SJCRH30 (cell line): ENCODE measurements around the gene SMG5. TPM values are rescaled to one million over a fixed set of nuclear protein-coding genes. Genes with fewer than 3 reads are reported as not detected.
"Not testable (repeated sequence)": the region's sequence is repeated elsewhere in the genome, so short reads cannot be mapped to it uniquely, and the experiment has no call there.

Source experiments
- DNase-seq, 2 experiments: peaks; one replicate each; pipeline ENCODE4 v3.0.0-alpha.2; 2015 to 2020
- H3K27ac ChIP-seq: fragments of 250-450 bp; sonication (Bioruptor Pico); 2 replicates; pipeline ENCODE4 v1.5.1; 2020; ENCODE audit warnings: mild to moderate bottlenecking, moderate library complexity
- H3K27me3 ChIP-seq: fragments of 250-450 bp; sonication (Bioruptor Pico); 2 replicates; pipeline ENCODE4 v1.5.1; 2020; ENCODE audit warnings: mild to moderate bottlenecking, moderate library complexity
- H3K36me3 ChIP-seq: fragments of 250-450 bp; sonication (Bioruptor Pico); 2 replicates; pipeline ENCODE4 v1.5.1; 2020; ENCODE audit warnings: mild to moderate bottlenecking, moderate library complexity
- H3K4me1 ChIP-seq: fragments of 250-450 bp; sonication (Bioruptor Pico); 2 replicates; pipeline ENCODE4 v1.5.1; 2020; ENCODE audit warnings: mild to moderate bottlenecking, moderate library complexity
- H3K4me3 ChIP-seq: fragments of 250-450 bp; sonication (Bioruptor Pico); 2 replicates; pipeline ENCODE4 v1.5.1; 2020; ENCODE audit warnings: mild to moderate bottlenecking, moderate library complexity
- H3K9me3 ChIP-seq: fragments of 250-450 bp; sonication (Bioruptor Pico); replicated peaks from 2 replicates; pipeline ENCODE4 v1.5.1; 2020; ENCODE audit warnings: mild to moderate bottlenecking, moderate library complexity
- total RNA-seq: library from RNA; depleted of rRNA; stranded (reverse); fragments of >200 nt; shearing (Covaris generic); gene quantifications from 2 replicates; pipeline ENCODE4 v1.2.3, GENCODE V29; 2014; rRNA removed

SMG5 gene
- total RNA-seq, 1 experiment from 2014 or later: 74.2 TPM

- peaks cover 17% of the 10 kb centered on the region for H3K36me3 ChIP-seq
- H3K4me1 ChIP-seq: no peaks in the 10 kb centered on the region
- no peaks in the 10 kb centered on the region for H3K27me3 ChIP-seq
- no peak for DNase-seq
- no peak overlapping the region for H3K4me3 ChIP-seq
- no peak overlapping the region for H3K27ac ChIP-seq
- no peaks in the 10 kb centered on the region for H3K9me3 ChIP-seq
Measured at GRCh38 chr1:156220226-156220625, 62.4 kb downstream of the SMG5 start.

DNA sequence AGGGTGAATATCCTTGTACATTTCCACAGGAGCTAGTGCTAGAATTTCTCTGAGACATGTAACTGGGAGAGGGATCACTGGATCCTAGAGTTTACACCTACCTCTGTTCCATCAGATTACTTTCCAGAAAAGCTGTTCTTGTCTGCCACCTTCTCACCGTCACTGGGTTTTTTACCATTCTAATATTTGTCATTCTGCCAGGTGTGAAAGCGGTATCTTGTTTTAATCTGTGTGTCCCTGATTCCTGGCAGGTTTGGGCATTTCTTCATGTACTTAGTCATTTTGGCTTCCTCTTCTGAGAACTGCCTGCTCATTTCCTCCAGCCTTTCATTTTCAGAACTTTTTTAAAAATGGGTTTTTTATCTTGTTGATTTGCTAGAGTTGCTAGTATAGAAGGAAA lies 64.8 kb downstream of the SMG5 start:
- peaks cover 6% of the 10 kb centered on the region; the same call in 1 of the 2 replicates for H3K36me3 ChIP-seq
- H3K27ac ChIP-seq: no peak overlapping the region
- H3K4me3 ChIP-seq: no peak overlapping the region
- H3K27me3 ChIP-seq: no peaks in the 10 kb centered on the region
- no peak for DNase-seq
- H3K4me1 ChIP-seq: no peaks in the 10 kb centered on the region
- H3K9me3 ChIP-seq: no peaks in the 10 kb centered on the region

DNA sequence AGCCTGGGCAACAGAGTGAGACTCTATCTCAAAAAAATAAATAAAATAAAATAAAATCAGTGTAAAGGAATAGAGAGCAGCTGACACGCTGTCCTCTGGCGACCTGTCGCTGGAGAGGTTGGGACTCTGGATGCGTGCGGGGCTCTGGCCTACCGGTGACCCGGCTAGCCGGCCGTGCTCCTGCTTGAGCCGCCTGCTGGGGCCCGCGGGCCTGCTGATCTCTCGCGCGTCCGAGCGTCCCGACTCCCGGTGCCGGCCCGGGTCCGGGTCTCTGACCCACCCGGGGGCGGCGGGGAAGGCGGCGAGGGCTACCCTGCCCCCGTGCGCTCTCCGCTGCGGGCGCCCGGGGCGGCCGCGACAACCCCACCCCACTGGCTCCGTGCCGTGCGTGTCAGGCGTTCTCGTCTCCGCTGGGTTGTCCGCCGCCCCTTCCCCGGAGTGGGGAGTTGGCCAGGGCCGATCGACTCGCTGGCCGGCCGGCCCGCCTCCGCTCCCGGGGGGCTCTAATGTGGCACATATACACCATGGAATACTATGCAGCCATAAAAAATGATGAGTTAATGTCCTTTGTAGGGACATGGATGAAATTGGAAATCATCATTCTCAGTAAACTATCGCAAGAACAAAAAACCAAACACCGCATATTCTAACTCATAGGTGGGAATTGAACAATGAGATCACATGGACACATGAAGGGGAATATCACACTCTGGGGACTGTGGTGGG lies 66.1 kb downstream of the SMG5 start:
- H3K27me3 ChIP-seq, H3K27ac ChIP-seq: not testable (repeated sequence)

GRCh38 chr1:156214024-156214748 lies 68.4 kb downstream of the SMG5 start:
- no peaks in the 10 kb centered on the region for H3K27me3 ChIP-seq
- 0 out of 2 replicates have a peak, but pooled peaks cover 5% of the 10 kb centered on the region for H3K4me1 ChIP-seq
- H3K9me3 ChIP-seq: no peaks in the 10 kb centered on the region
- H3K27ac ChIP-seq: no peak overlapping the region
- no peak for DNase-seq
- peak overlapping the region; percentile 75 for H3K4me3 ChIP-seq
- no peaks in the 10 kb centered on the region for H3K36me3 ChIP-seq

More for the DNA sequence above, 66.1 kb downstream of the SMG5 start:
- not testable (repeated sequence) for H3K9me3 ChIP-seq, H3K4me1 ChIP-seq, H3K36me3 ChIP-seq, H3K4me3 ChIP-seq, DNase-seq

DNA sequence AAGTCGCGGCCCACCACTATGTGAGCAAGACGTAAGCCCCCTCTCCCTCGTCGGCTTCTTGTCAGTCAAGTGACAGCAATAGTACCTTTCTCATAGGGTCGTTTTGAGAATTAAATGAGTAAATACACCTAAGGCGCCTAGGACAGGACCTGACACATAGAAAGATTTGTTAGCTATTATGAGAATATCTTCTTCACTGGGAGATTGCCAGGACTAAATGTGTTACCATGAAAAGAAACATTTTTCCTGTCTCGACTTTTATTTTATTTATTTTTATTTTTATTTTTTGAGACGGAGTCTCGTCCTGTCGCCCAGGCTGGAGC lies 69.0 kb downstream of the SMG5 start:
- no peaks in the 10 kb centered on the region for H3K9me3 ChIP-seq
- DNase-seq: no peak
- peak overlapping the region; percentile 75 for H3K4me3 ChIP-seq
- H3K36me3 ChIP-seq: peaks cover 3% of the 10 kb centered on the region; the same call in 1 of the 2 replicates
- H3K27me3 ChIP-seq: no peaks in the 10 kb centered on the region
- peak overlapping the region; percentile 95 for H3K27ac ChIP-seq
- H3K4me1 ChIP-seq: 0 out of 2 replicates have a peak, but pooled peaks cover 5% of the 10 kb centered on the region

GRCh38 chr1:156212833-156213643 lies 69.6 kb downstream of the SMG5 start, which contains the start of gene PMF1:
PMF1 (plus strand) TSS chr1:156213007; CDS start chr1:156213016, 9 bp downstream.
- Histone ChIP-seq H3K4me1 (0 out of 2 replicates have a peak, but pooled peaks cover 5% of the 10 kb centered on the region), H3K27ac (peak within 1 kb of the TSS; percentile 95), H3K27me3 (no peaks in the 10 kb centered on the region), H3K36me3 (peaks cover 3% of the 10 kb centered on the region; the same call in 1 of the 2 replicates), H3K9me3 (no peaks in the 10 kb centered on the region), H3K4me3 (peak within 1 kb of the TSS; percentile 75)
- DNase-seq: peak; percentile 96 to 98

- H3K27ac ChIP-seq: peak overlapping the region; percentile 95
- no peak for DNase-seq
- H3K4me3 ChIP-seq: peak overlapping the region; percentile 75
- no peaks in the 10 kb centered on the region for H3K9me3 ChIP-seq
- no peaks in the 10 kb centered on the region for H3K27me3 ChIP-seq
- 0 out of 2 replicates have a peak, but pooled peaks cover 5% of the 10 kb centered on the region for H3K4me1 ChIP-seq
- peaks cover 3% of the 10 kb centered on the region; the same call in 1 of the 2 replicates for H3K36me3 ChIP-seq
Measured at GRCh38 chr1:156212130-156212529, 70.5 kb downstream of the SMG5 start.

DNA sequence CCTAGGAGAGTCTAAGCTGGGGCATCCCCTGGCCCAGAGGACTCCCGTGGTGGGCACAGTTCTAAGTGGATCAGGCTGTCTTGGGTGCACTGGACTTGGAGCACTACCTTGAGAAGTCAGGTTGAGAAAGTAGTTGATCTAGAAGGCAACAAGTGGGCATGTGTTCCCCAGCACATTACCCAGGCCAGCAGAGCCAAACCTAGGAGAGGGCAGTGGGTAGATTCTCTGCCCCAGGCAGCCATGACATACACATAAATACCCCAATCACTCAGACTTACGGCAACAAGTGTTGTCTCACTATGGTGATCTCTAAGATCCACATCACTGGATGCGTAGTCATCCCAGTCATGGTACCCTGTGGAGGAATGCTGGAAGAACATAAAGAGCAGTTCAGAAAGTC lies 71.4 kb downstream of the SMG5 start:
- Histone ChIP-seq H3K27ac (no peak overlapping the region), H3K4me3 (no peak overlapping the region), H3K4me1 (0 out of 2 replicates have a peak, but pooled peaks cover 5% of the 10 kb centered on the region), H3K9me3 (no peaks in the 10 kb centered on the region), H3K27me3 (no peaks in the 10 kb centered on the region), H3K36me3 (peaks cover 3% of the 10 kb centered on the region; the same call in 1 of the 2 replicates)
- no peak for DNase-seq

DNA sequence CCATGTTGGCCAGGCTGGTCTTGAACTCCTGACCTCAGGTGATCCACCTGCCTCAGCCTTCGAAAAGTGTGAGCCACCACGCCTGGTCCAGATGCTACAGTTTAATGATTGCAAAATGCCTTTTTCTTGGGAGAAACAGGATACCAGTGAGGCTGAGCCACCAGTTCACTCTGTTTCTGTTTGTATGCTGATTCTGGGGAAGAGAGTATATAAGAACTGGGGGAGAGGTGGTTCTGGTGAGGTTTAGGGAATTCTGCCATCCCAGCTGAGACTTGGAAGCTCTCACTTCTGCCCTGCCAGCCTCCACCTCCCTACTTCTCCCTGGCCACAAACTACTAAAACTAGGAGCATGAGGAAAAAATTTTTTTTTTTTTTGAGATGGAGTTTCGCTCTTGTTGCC lies 77.9 kb downstream of the SMG5 start:
- Histone ChIP-seq H3K27ac (no peak overlapping the region), H3K36me3 (peaks cover 3% of the 10 kb centered on the region; the same call in 1 of the 2 replicates), H3K4me3 (no peak overlapping the region), H3K9me3 (no peaks in the 10 kb centered on the region), H3K4me1 (no peaks in the 10 kb centered on the region), H3K27me3 (no peaks in the 10 kb centered on the region)
- DNase-seq: no peak

- no peaks in the 10 kb centered on the region for H3K9me3 ChIP-seq
- H3K27me3 ChIP-seq: no peaks in the 10 kb centered on the region
- no peak overlapping the region for H3K27ac ChIP-seq
- H3K4me3 ChIP-seq: no peak overlapping the region
- DNase-seq: no peak
- H3K36me3 ChIP-seq: no peaks in the 10 kb centered on the region
- no peaks in the 10 kb centered on the region for H3K4me1 ChIP-seq
Measured at GRCh38 chr1:156203331-156203730, 79.3 kb downstream of the SMG5 start.

DNA sequence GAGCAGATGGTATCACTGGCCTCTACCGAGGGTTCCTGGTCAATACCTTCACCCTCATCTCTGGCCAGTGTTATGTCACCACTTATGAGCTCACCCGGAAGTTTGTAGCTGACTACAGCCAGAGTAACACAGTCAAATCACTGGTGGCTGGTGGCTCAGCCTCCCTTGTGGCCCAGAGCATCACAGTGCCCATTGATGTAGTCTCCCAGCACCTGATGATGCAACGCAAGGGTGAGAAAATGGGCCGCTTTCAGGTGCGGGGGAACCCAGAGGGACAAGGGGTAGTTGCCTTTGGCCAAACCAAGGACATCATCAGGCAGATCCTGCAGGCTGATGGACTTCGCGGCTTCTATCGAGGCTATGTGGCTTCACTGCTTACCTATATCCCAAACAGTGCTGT lies 82.6 kb downstream of the SMG5 start:
- Histone ChIP-seq H3K4me3 (no peak overlapping the region), H3K27ac (no peak overlapping the region), H3K36me3 (peaks cover 5% of the 10 kb centered on the region; the same call in 1 of the 2 replicates), H3K4me1 (peaks cover 3% of the 10 kb centered on the region; the same call in 1 of the 2 replicates), H3K27me3 (no peaks in the 10 kb centered on the region), H3K9me3 (no peaks in the 10 kb centered on the region)
- no peak for DNase-seq

Other genes with a start within 250 kb of the SMG5 start
- 34.4 and 36.5 TPM in 2 replicates for gene UBQLN4, start 229.0 kb downstream of the SMG5 start, total RNA-seq
- 24.8 and 33.3 TPM in 2 replicates for gene LAMTOR2, start 228.0 kb downstream of the SMG5 start, total RNA-seq
- not detected in 2 replicates for gene RAB25, start 221.7 kb downstream of the SMG5 start, total RNA-seq
- 21.8 and 22.3 TPM in 2 replicates for gene MEX3A, start 200.4 kb downstream of the SMG5 start, total RNA-seq
- gene LMNA, start 168.1 kb downstream of the SMG5 start, total RNA-seq: 113 and 114 TPM in 2 replicates
- gene SEMA4A, start 129.2 kb downstream of the SMG5 start, total RNA-seq: 1.2 and 2.1 TPM in 2 replicates
- gene SLC25A44, start 88.7 kb downstream of the SMG5 start, total RNA-seq: 12.3 and 12.9 TPM in 2 replicates
- gene PMF1, start 69.8 kb downstream of the SMG5 start, total RNA-seq: 59.7 and 63.5 TPM in 2 replicates
- 0.18 and 0.38 TPM in 2 replicates for gene BGLAP, start 40.6 kb downstream of the SMG5 start, total RNA-seq
- gene PAQR6, start 34.8 kb downstream of the SMG5 start, total RNA-seq: 1.2 and 1.7 TPM in 2 replicates
- 2.6 and 2.7 TPM in 2 replicates for gene TMEM79, start 1.5 kb upstream of the SMG5 start, total RNA-seq
- gene GLMP, start 12.9 kb upstream of the SMG5 start, total RNA-seq: 4.7 and 6.1 TPM in 2 replicates
- 0.63 TPM in 1 of 2 replicates, not detected in the other for gene VHLL, start 16.5 kb upstream of the SMG5 start, total RNA-seq
- 313 and 324 TPM in 2 replicates for gene CCT3, start 55.5 kb upstream of the SMG5 start, total RNA-seq
- gene TSACC, start 55.7 kb upstream of the SMG5 start, total RNA-seq: 0.36 TPM in 1 of 2 replicates, not detected in the other
- gene RHBG, start 86.4 kb upstream of the SMG5 start, total RNA-seq: not detected in 2 replicates
- 10.0 and 13.3 TPM in 2 replicates for gene MEF2D, start 217.9 kb upstream of the SMG5 start, total RNA-seq